ENCODE measurements around the gene FN3KRP. TPM values are rescaled to one million over a fixed set of nuclear protein-coding genes. Genes with fewer than 3 reads are reported as not detected.

The FN3KRP gene
- total and polyA plus RNA-seq, 2 of the 13 experiments (the other 11 are each of a cell fraction or from before 2014, with no cell fraction given), result 22.4 to 28.2 TPM

DNA sequence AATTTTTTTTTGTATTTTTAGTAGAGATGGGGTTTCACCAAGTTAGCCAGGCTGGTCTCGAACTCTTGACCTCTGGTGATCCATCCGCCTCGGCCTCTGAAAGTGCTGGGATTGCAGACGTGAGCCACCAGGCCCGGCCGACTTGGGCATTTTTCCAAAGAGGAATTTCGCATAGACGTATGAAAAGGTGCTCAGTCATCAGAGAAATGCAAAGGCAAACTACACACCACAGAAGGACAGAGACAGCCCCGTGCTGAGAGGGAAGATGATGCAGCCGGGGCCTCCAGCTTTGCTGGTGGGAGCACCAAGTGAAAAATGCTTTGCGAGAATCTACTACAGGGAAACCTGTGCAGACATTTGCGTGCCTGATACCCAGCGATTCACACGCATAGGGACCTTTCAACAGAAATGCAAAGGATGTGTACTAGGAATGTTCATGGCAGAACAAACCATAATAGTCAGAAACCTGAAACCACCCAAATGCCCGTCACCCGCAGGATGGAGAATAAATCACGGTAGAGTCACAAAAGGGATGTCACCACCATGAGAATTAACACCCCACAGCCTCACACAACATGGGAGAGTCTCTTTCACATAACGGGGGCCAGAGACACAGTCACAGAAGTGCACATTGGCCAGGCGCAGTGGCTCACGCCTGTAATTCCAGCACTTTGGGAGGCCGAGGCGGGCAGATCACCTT, 23.2 kb upstream of the FN3KRP start:
- no peaks in the 10 kb centered on the region for H3K79me2 ChIP-seq (ENCODE audit: insufficient read depth, low read length)
- no peak overlapping the region for H3K4me2 ChIP-seq (ENCODE audit: low read depth, low read length)
- no peak for FAIRE-seq
- peaks cover 0 to 3% of the 10 kb centered on the region in 2 experiments; a peak in 1 of 5 replicates for H3K27me3 ChIP-seq (ENCODE audit: control insufficient read depth in 1 of 2, insufficient read depth in 2 of 2, low read length in 2 of 2)
- in situ Hi-C loops (cut with HindIII; ENCODE audit: extremely low pct_ligation_motif_present, low pct_unique_long_range_greater_than_20kb), result no loop called here
- no peak overlapping the region for H3K9ac ChIP-seq (ENCODE audit: insufficient read depth, low read depth, low read length)
- H2AFZ ChIP-seq (ENCODE audit: low read length), result no peak overlapping the region
- TF ChIP-seq, protein P1, sequence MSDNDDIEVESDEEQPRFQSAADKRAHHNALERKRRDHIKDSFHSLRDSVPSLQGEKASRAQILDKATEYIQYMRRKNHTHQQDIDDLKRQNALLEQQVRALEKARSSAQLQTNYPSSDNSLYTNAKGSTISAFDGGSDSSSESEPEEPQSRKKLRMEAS (IDR thresholded peaks at IDR 0.05), result no peak
- TF ChIP-seq REPIN1 (CRISPR knock-in tag; IDR thresholded peaks at IDR 0.05; ENCODE audit: borderline replicate concordance, low read depth) (no peak), PAX8 (CRISPR knock-in tag; IDR thresholded peaks at IDR 0.05; ENCODE audit: borderline replicate concordance) (no peak), POGZ (CRISPR knock-in tag; IDR thresholded peaks at IDR 0.05) (no peak), SRF (IDR thresholded peaks at IDR 0.05; ENCODE audit: low read depth, low read length) (no peak), NFKBIZ (CRISPR knock-in tag; IDR thresholded peaks at IDR 0.05) (no peak), PAWR (CRISPR knock-in tag; IDR thresholded peaks at IDR 0.05; ENCODE audit: borderline replicate concordance) (no peak), DR1 (CRISPR knock-in tag; IDR thresholded peaks at IDR 0.05) (no peak)
- TF ChIP-seq, protein P2, sequence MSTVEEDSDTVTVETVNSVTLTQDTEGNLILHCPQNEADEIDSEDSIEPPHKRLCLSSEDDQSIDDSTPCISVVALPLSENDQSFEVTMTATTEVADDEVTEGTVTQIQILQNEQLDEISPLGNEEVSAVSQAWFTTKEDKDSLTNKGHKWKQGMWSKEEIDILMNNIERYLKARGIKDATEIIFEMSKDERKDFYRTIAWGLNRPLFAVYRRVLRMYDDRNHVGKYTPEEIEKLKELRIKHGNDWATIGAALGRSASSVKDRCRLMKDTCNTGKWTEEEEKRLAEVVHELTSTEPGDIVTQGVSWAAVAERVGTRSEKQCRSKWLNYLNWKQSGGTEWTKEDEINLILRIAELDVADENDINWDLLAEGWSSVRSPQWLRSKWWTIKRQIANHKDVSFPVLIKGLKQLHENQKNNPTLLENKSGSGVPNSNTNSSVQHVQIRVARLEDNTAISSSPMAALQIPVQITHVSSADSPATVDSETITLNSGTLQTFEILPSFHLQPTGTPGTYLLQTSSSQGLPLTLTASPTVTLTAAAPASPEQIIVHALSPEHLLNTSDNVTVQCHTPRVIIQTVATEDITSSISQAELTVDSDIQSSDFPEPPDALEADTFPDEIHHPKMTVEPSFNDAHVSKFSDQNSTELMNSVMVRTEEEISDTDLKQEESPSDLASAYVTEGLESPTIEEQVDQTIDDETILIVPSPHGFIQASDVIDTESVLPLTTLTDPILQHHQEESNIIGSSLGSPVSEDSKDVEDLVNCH (CRISPR knock-in tag; IDR thresholded peaks at IDR 0.05), result no peak
- H3K27ac ChIP-seq (ENCODE audit: extremely low read length, insufficient read depth, low read length), result no peak overlapping the region
- intact Hi-C loops (cut with micrococcal nuclease; ENCODE audit: unreplicated experiment), result no loop called here
- no peaks in the 10 kb centered on the region for H4K20me1 ChIP-seq (ENCODE audit: insufficient read depth, low read length)
- no peaks in the 10 kb centered on the region for H3K36me3 ChIP-seq (replicated peaks in 1 of 2; ENCODE audit: control insufficient read depth in 1 of 2, insufficient read depth in 2 of 2, low read length in 2 of 2)
- 90% methylated on average over 22 of the region's 22 CpGs for whole genome bisulfite sequencing (ENCODE audit: low lambda C conversion rate)
- ATAC-seq, result no peak
- POLR2A ChIA-PET, result no interaction called here
- H3K4me1 ChIP-seq (ENCODE audit: insufficient read depth, low read length), result peaks cover 13% of the 10 kb centered on the region; the same call in 1 of the 2 replicates
- H3K9me3 ChIP-seq (ENCODE audit: low read length), result peaks cover 15% of the 10 kb centered on the region
- no TSS peak for BruUV-seq (replicated peaks)
- CTCF ChIA-PET (ENCODE audit: low intra/inter-chr PET ratio, low total read pairs), result no interaction called here
- DNase-seq (ENCODE audit: low spot score), result no peak
- H3K4me3 ChIP-seq (replicated peaks in 1 of 3; ENCODE audit: insufficient read depth in 1 of 3, low read depth in 2 of 3, low read length in 3 of 3), result no peak overlapping the region
